ENCODE results near the gene TSHZ2.

The TSHZ2 gene

DNA sequence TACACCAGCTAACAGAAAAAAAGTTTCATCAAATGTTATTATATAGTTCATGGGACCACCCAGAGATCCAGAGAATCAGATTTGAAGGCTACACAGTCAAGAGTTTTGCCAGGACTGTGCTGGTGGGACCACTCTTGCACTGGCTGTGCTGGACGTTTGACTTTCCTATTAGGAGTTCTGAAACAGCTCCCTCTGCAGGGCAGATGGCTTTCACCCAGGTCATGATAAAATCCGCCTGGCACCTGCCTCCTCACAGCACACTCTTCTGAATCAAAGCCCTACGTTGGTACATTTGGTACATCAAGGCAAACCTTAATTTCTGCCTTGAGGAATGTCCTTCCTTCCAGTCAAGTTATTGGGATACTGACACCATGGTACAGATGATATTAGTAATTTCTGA lies 319.4 kb downstream of the TSHZ2 start:
- no peak for DNase-seq
- no peak overlapping the region for H3K23ac ChIP-seq (ENCODE audit: low read length in 2 of 2)

DNA sequence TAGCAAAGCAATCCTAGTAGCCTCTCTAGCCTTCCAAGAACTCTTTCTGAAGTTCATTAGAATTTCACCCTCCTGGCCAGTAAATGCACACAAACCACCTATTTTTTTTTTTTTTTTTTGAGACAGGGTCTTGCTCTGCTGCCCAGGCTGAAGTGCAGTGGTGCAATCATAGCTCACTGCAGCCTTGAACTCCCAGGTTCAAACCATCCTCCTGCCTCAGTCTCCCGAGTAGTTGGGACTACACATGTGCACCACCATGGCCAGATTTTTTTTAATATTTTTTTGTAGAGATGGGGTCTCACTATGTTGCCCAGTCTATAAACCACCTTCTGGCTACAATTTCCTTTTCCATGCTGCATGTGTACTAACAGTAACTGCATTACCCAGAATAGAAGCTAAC lies 320.2 kb downstream of the TSHZ2 start:
- Histone ChIP-seq H4K91ac (ENCODE audit: low read length) (no peak overlapping the region), H2BK120ac (ENCODE audit: low read depth, low read length) (no peak overlapping the region), H2BK15ac (ENCODE audit: low read depth, poor library complexity, severe bottlenecking) (no peak overlapping the region), H2AFZ (ENCODE audit: low read depth, low read length) (no peak overlapping the region), H3K18ac (ENCODE audit: low read depth in 1 of 2, low read length in 2 of 2) (no peak overlapping the region), H3K23ac (ENCODE audit: low read length in 2 of 2) (no peak overlapping the region), H2AK5ac (ENCODE audit: low read length, severe bottlenecking) (no peak overlapping the region), H4K8ac (ENCODE audit: low read length) (no peak overlapping the region), H3K9me3 (ENCODE audit: control insufficient read depth, low read length) (no peaks in the 10 kb centered on the region), H3K4me1 (ENCODE audit: control insufficient read depth, insufficient read depth, low read depth, low read length) (no peaks in the 10 kb centered on the region), H3K27ac (ENCODE audit: low read length, poor library complexity, severe bottlenecking) (no peak overlapping the region), H3K14ac (ENCODE audit: low read length in 2 of 2) (no peak overlapping the region), H3K4ac (ENCODE audit: low read depth in 1 of 2, low read length in 2 of 2) (no peak overlapping the region), H2BK5ac (ENCODE audit: low read depth, low read length, poor library complexity, severe bottlenecking) (no peak overlapping the region), H3K27me3 (ENCODE audit: control insufficient read depth in 1 of 2, insufficient read depth in 1 of 2, low read length in 2 of 2) (no peaks in the 10 kb centered on the region), H3K9ac (ENCODE audit: low read length) (no peak overlapping the region), H3K36me3 (ENCODE audit: control insufficient read depth in 1 of 2, insufficient read depth in 2 of 2, low read depth in 1 of 2, low read length in 2 of 2) (no peaks in the 10 kb centered on the region), H3K4me3 (ENCODE audit: insufficient read depth in 1 of 2, low read depth in 1 of 2, low read length in 2 of 2) (no peak overlapping the region), H2BK12ac (ENCODE audit: low read length in 2 of 2) (no peak overlapping the region), H3K4me2 (ENCODE audit: low read length, poor library complexity, severe bottlenecking) (no peak overlapping the region), H3K79me1 (replicated peaks; ENCODE audit: low read length, poor library complexity, severe bottlenecking) (no peaks in the 10 kb centered on the region)
- 100% methylated on average over 1 of the region's 1 CpG for WGBS
- no peak for DNase-seq

More for the DNA sequence above, 319.4 kb downstream of the TSHZ2 start:
- Histone ChIP-seq H3K27me3 (ENCODE audit: control insufficient read depth in 1 of 2, insufficient read depth in 1 of 2, low read length in 2 of 2) (no peaks in the 10 kb centered on the region), H3K18ac (ENCODE audit: low read depth in 1 of 2, low read length in 2 of 2) (no peak overlapping the region), H3K4me3 (ENCODE audit: insufficient read depth in 1 of 2, low read depth in 1 of 2, low read length in 2 of 2) (no peak overlapping the region), H2BK120ac (ENCODE audit: low read depth, low read length) (no peak overlapping the region), H3K4me2 (ENCODE audit: low read length, poor library complexity, severe bottlenecking) (no peak overlapping the region), H3K36me3 (ENCODE audit: control insufficient read depth in 1 of 2, insufficient read depth in 2 of 2, low read depth in 1 of 2, low read length in 2 of 2) (no peaks in the 10 kb centered on the region), H3K4me1 (ENCODE audit: control insufficient read depth, insufficient read depth, low read depth, low read length) (no peaks in the 10 kb centered on the region), H2AFZ (ENCODE audit: low read depth, low read length) (no peak overlapping the region), H3K14ac (ENCODE audit: low read length in 2 of 2) (no peak overlapping the region), H2AK5ac (ENCODE audit: low read length, severe bottlenecking) (no peak overlapping the region), H2BK5ac (ENCODE audit: low read depth, low read length, poor library complexity, severe bottlenecking) (no peak overlapping the region), H2BK12ac (ENCODE audit: low read length in 2 of 2) (no peak overlapping the region), H3K27ac (ENCODE audit: low read length, poor library complexity, severe bottlenecking) (no peak overlapping the region), H3K4ac (ENCODE audit: low read depth in 1 of 2, low read length in 2 of 2) (no peak overlapping the region), H4K91ac (ENCODE audit: low read length) (no peak overlapping the region), H3K9me3 (ENCODE audit: control insufficient read depth, low read length) (no peaks in the 10 kb centered on the region), H3K9ac (ENCODE audit: low read length) (no peak overlapping the region), H2BK15ac (ENCODE audit: low read depth, poor library complexity, severe bottlenecking) (no peak overlapping the region), H3K79me1 (replicated peaks; ENCODE audit: low read length, poor library complexity, severe bottlenecking) (no peaks in the 10 kb centered on the region), H4K8ac (ENCODE audit: low read length) (no peak overlapping the region)
- WGBS, result 67% methylated on average over 2 of the region's 3 CpGs

DNA sequence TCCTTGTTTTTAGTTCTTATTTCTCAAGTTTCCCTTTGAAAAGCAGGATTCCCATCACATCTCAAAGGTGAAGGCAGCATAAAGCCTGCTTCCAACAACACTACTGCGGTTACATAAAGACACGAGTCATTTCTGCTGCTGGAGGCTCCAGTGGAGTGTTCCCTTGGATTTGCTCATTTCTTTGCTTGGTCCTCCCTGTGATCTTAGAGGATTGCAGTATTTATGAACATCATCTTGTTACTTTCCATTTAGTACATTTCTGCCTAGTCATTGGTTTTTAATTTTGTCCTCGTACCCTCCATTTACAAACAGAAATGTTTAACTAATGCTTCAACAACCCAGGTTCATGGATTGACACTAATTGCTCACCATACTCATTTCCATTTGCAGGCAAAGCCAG lies 322.6 kb downstream of the TSHZ2 start:
- no peak overlapping the region for H3K4ac ChIP-seq (ENCODE audit: low read depth in 1 of 2, low read length in 2 of 2)
- no peak overlapping the region for H2BK5ac ChIP-seq (ENCODE audit: low read depth, low read length, poor library complexity, severe bottlenecking)
- no peak overlapping the region for H2BK120ac ChIP-seq (ENCODE audit: low read depth, low read length)
- no peak overlapping the region for H3K14ac ChIP-seq (ENCODE audit: low read length in 2 of 2)
- no peak overlapping the region for H2AK5ac ChIP-seq (ENCODE audit: low read length, severe bottlenecking)
- no peak overlapping the region for H3K4me3 ChIP-seq (ENCODE audit: insufficient read depth in 1 of 2, low read depth in 1 of 2, low read length in 2 of 2)
- H4K91ac ChIP-seq (ENCODE audit: low read length), result no peak overlapping the region
- H2BK12ac ChIP-seq (ENCODE audit: low read length in 2 of 2), result no peak overlapping the region
- no peak overlapping the region for H3K4me2 ChIP-seq (ENCODE audit: low read length, poor library complexity, severe bottlenecking)
- no peaks in the 10 kb centered on the region for H3K9me3 ChIP-seq (ENCODE audit: control insufficient read depth, low read length)
- no peaks in the 10 kb centered on the region for H3K27me3 ChIP-seq (ENCODE audit: control insufficient read depth in 1 of 2, insufficient read depth in 1 of 2, low read length in 2 of 2)
- H3K9ac ChIP-seq (ENCODE audit: low read length), result no peak overlapping the region
- no peaks in the 10 kb centered on the region for H3K36me3 ChIP-seq (ENCODE audit: control insufficient read depth in 1 of 2, insufficient read depth in 2 of 2, low read depth in 1 of 2, low read length in 2 of 2)
- no peak overlapping the region for H3K23ac ChIP-seq (ENCODE audit: low read length in 2 of 2)
- no peaks in the 10 kb centered on the region for H3K4me1 ChIP-seq (ENCODE audit: control insufficient read depth, insufficient read depth, low read depth, low read length)
- peak; percentile 28 for DNase-seq
- H3K18ac ChIP-seq (ENCODE audit: low read depth in 1 of 2, low read length in 2 of 2), result no peak overlapping the region
- H2AFZ ChIP-seq (ENCODE audit: low read depth, low read length), result no peak overlapping the region
- no peak overlapping the region for H2BK15ac ChIP-seq (ENCODE audit: low read depth, poor library complexity, severe bottlenecking)
- H4K8ac ChIP-seq (ENCODE audit: low read length), result no peak overlapping the region
- WGBS, result 64% methylated on average over 3 of the region's 3 CpGs
- no peak overlapping the region for H3K27ac ChIP-seq (ENCODE audit: low read length, poor library complexity, severe bottlenecking)
- H3K79me1 ChIP-seq (replicated peaks; ENCODE audit: low read length, poor library complexity, severe bottlenecking), result no peaks in the 10 kb centered on the region

DNA sequence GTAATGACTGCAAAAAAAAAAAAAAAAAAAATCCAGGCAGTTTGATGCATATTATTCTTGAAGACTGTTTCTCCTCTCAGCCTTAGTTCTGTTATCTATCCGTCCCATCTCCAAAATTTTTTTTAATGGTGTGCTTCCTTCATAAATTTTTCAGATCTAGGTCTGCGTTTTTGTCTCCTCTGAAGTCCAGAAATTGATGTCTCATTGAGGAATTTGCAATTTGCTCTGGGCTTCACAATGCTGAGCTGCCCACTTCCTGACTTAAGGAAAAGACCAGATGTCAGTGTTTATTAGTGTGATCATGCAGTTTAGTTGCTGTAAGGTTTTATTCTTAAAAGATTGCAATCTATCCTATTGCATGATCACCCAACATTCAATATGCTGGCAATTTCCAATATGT lies 323.9 kb downstream of the TSHZ2 start:
- no peaks in the 10 kb centered on the region for H3K36me3 ChIP-seq (ENCODE audit: control insufficient read depth in 1 of 2, insufficient read depth in 2 of 2, low read depth in 1 of 2, low read length in 2 of 2)
- no peak overlapping the region for H3K4me2 ChIP-seq (ENCODE audit: low read length, poor library complexity, severe bottlenecking)
- H2BK120ac ChIP-seq (ENCODE audit: low read depth, low read length), result no peak overlapping the region
- H3K79me1 ChIP-seq (replicated peaks; ENCODE audit: low read length, poor library complexity, severe bottlenecking), result no peaks in the 10 kb centered on the region
- H4K91ac ChIP-seq (ENCODE audit: low read length), result no peak overlapping the region
- H3K9me3 ChIP-seq (ENCODE audit: control insufficient read depth, low read length), result no peaks in the 10 kb centered on the region
- H3K4me3 ChIP-seq (ENCODE audit: insufficient read depth in 1 of 2, low read depth in 1 of 2, low read length in 2 of 2), result no peak overlapping the region
- no peaks in the 10 kb centered on the region for H3K4me1 ChIP-seq (ENCODE audit: control insufficient read depth, insufficient read depth, low read depth, low read length)
- no peak overlapping the region for H3K23ac ChIP-seq (ENCODE audit: low read length in 2 of 2)
- H3K9ac ChIP-seq (ENCODE audit: low read length), result no peak overlapping the region
- no peak overlapping the region for H3K4ac ChIP-seq (ENCODE audit: low read depth in 1 of 2, low read length in 2 of 2)
- H2BK15ac ChIP-seq (ENCODE audit: low read depth, poor library complexity, severe bottlenecking), result no peak overlapping the region
- no peak overlapping the region for H3K27ac ChIP-seq (ENCODE audit: low read length, poor library complexity, severe bottlenecking)
- H4K8ac ChIP-seq (ENCODE audit: low read length), result no peak overlapping the region
- H2AFZ ChIP-seq (ENCODE audit: low read depth, low read length), result no peak overlapping the region
- DNase-seq, result peak; percentile 24
- no peak overlapping the region for H3K14ac ChIP-seq (ENCODE audit: low read length in 2 of 2)
- no peak overlapping the region for H2BK5ac ChIP-seq (ENCODE audit: low read depth, low read length, poor library complexity, severe bottlenecking)
- H3K27me3 ChIP-seq (ENCODE audit: control insufficient read depth in 1 of 2, insufficient read depth in 1 of 2, low read length in 2 of 2), result no peaks in the 10 kb centered on the region
- H3K18ac ChIP-seq (ENCODE audit: low read depth in 1 of 2, low read length in 2 of 2), result no peak overlapping the region
- H2AK5ac ChIP-seq (ENCODE audit: low read length, severe bottlenecking), result no peak overlapping the region
- WGBS, result 18% methylated on average over 1 of the region's 2 CpGs
- H2BK12ac ChIP-seq (ENCODE audit: low read length in 2 of 2), result no peak overlapping the region

Measured in mesenchymal stem cell (in vitro differentiated cells and primary cell).